ENCODE measurements around the gene HELB.
A peak's percentile ranks its signal among the peaks of the same experiment; 100 is the strongest.
"Not testable (repeated sequence)": the region's sequence is repeated elsewhere in the genome, so short reads cannot be mapped to it uniquely, and the experiment has no call there.

Gene HELB

DNA sequence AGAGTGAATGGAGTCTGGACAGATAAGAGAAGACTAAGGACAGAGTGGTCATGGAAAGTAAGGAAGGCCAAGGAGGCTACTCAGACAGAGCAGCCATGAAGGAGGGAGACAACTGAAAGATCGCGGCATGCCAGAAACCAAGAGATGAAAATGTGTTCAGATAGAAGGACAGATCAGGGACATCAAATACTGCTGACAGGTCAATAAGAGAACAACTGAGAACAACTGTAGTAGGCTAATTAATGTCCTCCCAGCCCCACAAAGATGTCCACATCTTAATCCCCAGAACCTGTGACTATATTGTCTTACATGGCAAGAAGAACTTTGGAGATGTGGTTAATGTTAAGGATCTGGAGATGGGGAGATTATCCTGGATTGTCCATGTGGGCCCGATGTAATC lies 15.0 kb upstream of the HELB start:
- H3K27ac Mint-ChIP-seq = no peak overlapping the region
- H3K4me3 Mint-ChIP-seq = no peak overlapping the region
- H3K27me3 Mint-ChIP-seq = peaks cover 0 to 3% of the 10 kb centered on the region in 2 donors
- ATAC-seq (replicated peaks) = no peak
- H3K9me3 Mint-ChIP-seq = no peaks in the 10 kb centered on the region
- H3K4me1 Mint-ChIP-seq = no peaks in the 10 kb centered on the region
- no peaks in the 10 kb centered on the region for H3K36me3 Mint-ChIP-seq
- no peak for DNase-seq

DNA sequence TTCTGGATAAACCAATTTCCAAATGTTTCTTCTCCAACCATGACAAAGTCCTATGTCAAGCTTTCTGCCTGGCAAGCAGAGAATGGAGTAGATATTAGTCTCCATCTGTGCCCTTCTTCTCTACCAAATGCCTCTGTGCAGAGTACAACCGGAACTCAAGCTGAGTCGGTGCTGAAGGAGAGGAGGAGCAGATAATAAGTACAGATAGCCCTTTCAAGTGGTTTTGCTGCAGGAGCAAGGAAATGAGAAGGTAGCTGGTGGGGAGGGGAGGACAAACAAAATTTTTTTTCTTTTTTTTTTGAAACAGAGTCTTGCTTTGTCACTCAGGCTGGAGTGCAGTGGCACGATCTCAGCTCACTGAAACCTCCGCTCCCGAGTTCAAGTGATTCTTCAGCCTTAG lies 14.2 kb upstream of the HELB start:
- no peak overlapping the region for H3K27ac Mint-ChIP-seq
- H3K4me1 Mint-ChIP-seq = no peaks in the 10 kb centered on the region

DNA sequence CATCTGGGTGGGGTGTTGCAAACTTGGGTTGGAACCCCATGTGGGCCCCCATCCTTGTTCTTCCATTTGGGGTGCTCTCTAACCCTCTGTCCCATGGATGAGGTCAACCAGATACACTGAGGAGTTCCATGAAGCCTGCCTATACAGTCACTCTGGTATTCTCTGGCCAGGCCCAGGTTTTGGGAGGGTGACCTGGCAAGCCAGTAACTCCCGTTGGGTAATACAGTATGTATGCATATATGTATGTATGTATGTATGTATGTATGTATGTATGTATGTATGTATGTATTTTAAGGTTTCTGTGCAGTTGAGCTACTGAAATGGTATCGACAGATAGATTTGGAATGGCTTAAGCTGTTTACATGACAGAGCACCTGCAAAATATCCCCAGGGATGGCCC lies 12.8 kb upstream of the HELB start:
- H3K27ac Mint-ChIP-seq = no peak overlapping the region
- no peak overlapping the region for H3K4me3 Mint-ChIP-seq
- H3K4me1 Mint-ChIP-seq = no peaks in the 10 kb centered on the region

More for the DNA sequence above, 14.2 kb upstream of the HELB start:
- Mint-ChIP-seq H3K36me3 (no peaks in the 10 kb centered on the region), H3K27me3 (peaks cover 0 to 6% of the 10 kb centered on the region in 2 donors), H3K4me3 (no peak overlapping the region), H3K9me3 (no peaks in the 10 kb centered on the region)
- DNase-seq = no peak
- ATAC-seq (replicated peaks) = no peak

DNA sequence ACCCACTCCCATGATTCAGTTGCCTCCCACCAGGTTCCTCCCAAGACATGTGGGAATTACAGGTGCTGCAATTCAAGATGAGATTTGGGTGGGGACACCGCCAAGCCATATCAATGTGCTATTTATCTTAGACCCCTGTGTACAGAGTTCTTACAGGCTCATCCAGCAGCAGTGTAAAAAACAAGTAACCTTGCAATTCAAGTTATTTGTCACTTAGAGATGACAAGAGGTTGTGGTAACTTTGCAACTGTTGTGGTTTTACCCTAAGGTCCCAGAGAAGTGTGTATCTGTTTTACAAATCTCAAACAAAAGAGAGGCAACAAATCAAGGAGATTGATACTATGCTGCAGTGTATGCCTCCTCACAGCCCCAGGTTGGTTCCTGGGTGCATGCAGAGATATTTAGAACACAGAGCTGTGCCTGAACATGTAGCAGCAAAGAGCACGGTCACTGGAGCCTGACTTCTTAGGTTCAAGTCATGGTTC lies 11.5 kb upstream of the HELB start:
- DNase-seq (no peak), ATAC-seq (replicated peaks) (no peak)
- Mint-ChIP-seq H3K4me1 (no peaks in the 10 kb centered on the region), H3K36me3 (no peaks in the 10 kb centered on the region), H3K4me3 (no peak overlapping the region), H3K27me3 (peaks cover 6% of the 10 kb centered on the region in 2 donors), H3K9me3 (no peaks in the 10 kb centered on the region), H3K27ac (no peak overlapping the region)

More for the DNA sequence above, 12.8 kb upstream of the HELB start:
- H3K9me3 Mint-ChIP-seq = no peaks in the 10 kb centered on the region
- DNase-seq (no peak), ATAC-seq (replicated peaks) (no peak)
- peaks cover 4 to 6% of the 10 kb centered on the region in 2 donors for H3K27me3 Mint-ChIP-seq
- H3K36me3 Mint-ChIP-seq = no peaks in the 10 kb centered on the region

DNA sequence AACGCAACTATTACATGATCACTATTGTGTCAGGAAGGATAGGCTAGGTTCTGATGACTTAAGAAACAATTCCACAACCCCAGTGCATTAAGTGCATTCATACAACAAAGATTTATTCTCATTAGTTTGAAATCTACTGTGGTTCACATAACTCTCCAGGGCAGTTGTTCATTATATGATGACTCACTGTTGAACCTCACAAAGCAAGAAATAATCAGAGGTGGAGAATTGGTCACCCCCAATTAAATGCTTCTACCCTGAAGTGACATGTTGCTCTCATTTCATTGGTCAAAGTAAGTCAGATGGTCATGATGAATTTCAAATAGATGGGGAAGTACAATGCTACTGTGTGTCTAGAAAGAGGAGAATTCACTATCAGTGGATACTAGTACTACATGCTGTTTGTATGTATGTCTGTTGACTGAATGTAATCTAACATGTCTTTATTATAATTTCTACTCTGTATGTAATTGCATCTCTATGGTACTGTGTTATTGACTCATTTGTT lies 6.1 kb upstream of the HELB start:
- H3K4me3 Mint-ChIP-seq = no peak overlapping the region
- DNase-seq (no peak), ATAC-seq (replicated peaks) (no peak)
- H3K27ac Mint-ChIP-seq = no peak overlapping the region
- peaks cover 0 to 3% of the 10 kb centered on the region in 2 donors for H3K4me1 Mint-ChIP-seq
- peaks cover 6 to 21% of the 10 kb centered on the region in 2 donors for H3K27me3 Mint-ChIP-seq
- no peaks in the 10 kb centered on the region for H3K9me3 Mint-ChIP-seq
- no peaks in the 10 kb centered on the region for H3K36me3 Mint-ChIP-seq

DNA sequence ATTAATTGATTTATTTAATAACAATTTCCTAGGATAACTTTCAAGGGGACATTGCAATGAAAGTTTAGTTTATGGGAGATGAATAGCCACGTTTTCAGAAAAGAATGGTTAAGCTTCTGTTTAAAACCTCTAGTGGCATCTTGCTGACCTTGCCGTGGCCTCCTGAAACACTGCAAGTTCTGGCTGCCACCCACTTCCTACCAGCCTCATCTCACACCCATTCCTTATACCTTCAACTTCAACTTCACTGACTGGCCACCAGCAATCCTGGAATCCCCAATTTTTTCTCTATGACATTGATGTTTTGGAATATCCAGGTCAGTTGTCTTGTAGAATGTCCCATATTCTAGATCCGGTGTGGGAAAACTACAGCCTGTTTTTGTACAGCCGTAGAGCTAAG lies 5.2 kb upstream of the HELB start:
- H3K27ac Mint-ChIP-seq = no peak overlapping the region
- peaks cover 6% of the 10 kb centered on the region in 2 donors for H3K4me1 Mint-ChIP-seq
- H3K36me3 Mint-ChIP-seq = no peaks in the 10 kb centered on the region
- no peak overlapping the region for H3K4me3 Mint-ChIP-seq
- DNase-seq (no peak), ATAC-seq (replicated peaks) (no peak)
- no peaks in the 10 kb centered on the region for H3K9me3 Mint-ChIP-seq
- peaks cover 6 to 21% of the 10 kb centered on the region in 2 donors for H3K27me3 Mint-ChIP-seq

DNA sequence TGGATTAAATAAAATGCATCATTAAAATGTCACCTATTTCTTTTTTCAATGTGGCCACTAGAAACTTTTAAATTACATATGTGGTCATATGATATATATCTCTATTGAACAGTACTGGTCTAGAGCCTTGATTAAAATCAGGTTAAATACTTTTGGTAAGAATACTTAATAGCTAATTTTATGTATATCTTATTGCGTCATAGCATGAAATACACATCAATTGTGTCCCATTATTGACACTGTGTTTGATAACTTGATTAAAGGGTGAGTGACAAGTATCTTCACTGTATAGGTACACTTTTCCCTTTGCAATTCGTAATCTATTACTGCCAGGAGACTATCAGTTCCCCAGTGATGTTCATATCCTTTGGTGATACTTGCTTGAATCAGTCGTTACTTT lies 4.4 kb upstream of the HELB start:
- Mint-ChIP-seq H3K36me3 (peaks cover 0 to 2% of the 10 kb centered on the region in 2 donors), H3K4me1 (peaks cover 7 to 14% of the 10 kb centered on the region in 2 donors), H3K9me3 (no peaks in the 10 kb centered on the region), H3K27ac (no peak overlapping the region), H3K27me3 (peaks cover under 1 to 21% of the 10 kb centered on the region in 2 donors), H3K4me3 (no peak overlapping the region)
- ATAC-seq (replicated peaks) (no peak), DNase-seq (no peak)

DNA sequence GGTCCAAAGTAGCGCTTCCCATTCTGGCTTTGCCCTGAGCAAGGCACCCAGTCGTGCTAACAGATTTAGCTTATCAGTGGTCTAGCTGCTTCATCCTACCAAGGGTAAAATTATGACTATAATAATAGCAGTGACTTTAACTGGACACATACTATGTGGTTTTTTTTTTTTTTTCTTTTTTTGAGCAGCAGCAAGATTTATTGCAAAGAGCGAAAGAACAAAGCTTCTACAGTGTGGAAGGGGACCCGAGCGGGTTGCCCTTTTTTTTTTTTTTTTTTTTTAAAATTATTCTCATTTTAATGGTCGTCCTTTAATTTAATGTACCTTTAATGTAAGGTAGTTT lies 505 bp downstream of the HELB start:
- Mint-ChIP-seq H3K4me3 (peak overlapping the region; percentile 96 to 99), H3K27me3 (peaks cover 0 to 4% of the 10 kb centered on the region in 2 donors), H3K36me3 (peaks cover 13 to 25% of the 10 kb centered on the region in 2 donors), H3K9me3 (no peaks in the 10 kb centered on the region), H3K27ac (peak overlapping the region; percentile 98), H3K4me1 (peaks cover 23 to 41% of the 10 kb centered on the region in 2 donors)
- ATAC-seq (replicated peaks) (no peak), DNase-seq (no peak)

DNA sequence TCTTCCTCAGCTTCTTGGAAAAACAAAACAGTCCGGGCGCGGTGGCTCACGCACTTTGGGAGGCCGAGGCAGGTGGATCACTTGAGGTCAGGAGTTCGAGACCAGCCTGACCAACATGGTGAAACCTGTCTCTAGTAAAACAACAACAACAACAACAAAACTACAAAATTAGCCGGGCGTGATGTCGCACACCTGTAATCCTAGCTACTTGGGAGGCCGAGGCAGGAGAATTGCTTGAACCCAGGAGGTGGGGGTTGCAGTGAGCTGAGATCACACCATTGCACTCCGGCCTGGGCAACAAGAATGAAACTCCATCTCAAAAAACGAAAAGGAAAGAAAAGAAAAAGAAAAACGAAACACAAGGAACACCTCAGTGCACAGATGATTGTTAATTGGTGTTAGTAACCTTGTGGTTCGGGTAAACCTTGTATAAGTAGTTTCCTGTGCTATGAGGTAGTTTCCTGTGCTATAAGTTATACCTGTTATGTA lies 1.1 kb downstream of the HELB start:
- Mint-ChIP-seq H3K27ac (peak overlapping the region; percentile 87), H3K4me1 (peaks cover 23 to 41% of the 10 kb centered on the region in 2 donors), H3K4me3 (peak overlapping the region; percentile 96 to 99), H3K36me3 (peaks cover 16 to 31% of the 10 kb centered on the region in 2 donors)
- H3K9me3 Mint-ChIP-seq; H3K27me3 Mint-ChIP-seq; DNase-seq; ATAC-seq (replicated peaks): not testable (repeated sequence)

DNA sequence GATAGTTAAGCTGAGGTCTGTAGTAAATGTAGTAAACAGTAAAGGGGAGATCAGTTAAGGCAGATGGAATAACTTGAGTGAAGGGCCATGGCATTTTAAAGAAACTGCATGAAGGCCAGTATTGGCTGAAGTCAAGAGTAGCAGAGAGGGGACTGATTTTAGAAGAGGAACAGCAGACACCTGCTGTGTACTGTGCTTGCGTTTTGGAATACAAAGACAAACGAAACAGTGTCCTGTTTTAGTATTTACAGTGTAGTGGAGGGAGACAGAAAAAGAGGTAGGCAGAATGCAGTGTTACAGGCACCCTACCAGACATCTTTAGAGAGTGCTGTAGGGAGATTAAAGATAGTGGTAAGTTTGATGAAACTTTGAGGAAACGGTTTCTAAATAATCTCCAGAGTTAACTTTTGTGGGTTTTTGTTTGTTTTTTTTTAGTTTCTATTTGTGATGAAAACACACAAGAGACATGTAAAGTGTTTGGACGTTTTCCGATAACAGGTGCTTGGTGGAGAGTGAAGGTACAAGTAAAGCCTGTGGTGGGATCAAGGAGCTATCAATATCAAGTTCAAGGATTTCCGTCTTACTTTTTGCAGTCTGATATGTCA lies 2.1 kb downstream of the HELB start:
- H3K4me1 Mint-ChIP-seq = peaks cover 23 to 41% of the 10 kb centered on the region in 2 donors
- no peak for ATAC-seq (replicated peaks)
- peak overlapping the region; percentile 37 to 51 for H3K4me3 Mint-ChIP-seq
- no peak for DNase-seq
- H3K9me3 Mint-ChIP-seq = no peaks in the 10 kb centered on the region
- peaks cover 0 to 4% of the 10 kb centered on the region in 2 donors for H3K27me3 Mint-ChIP-seq
- H3K36me3 Mint-ChIP-seq = peaks cover 16 to 36% of the 10 kb centered on the region in 2 donors
- no peak overlapping the region for H3K27ac Mint-ChIP-seq

DNA sequence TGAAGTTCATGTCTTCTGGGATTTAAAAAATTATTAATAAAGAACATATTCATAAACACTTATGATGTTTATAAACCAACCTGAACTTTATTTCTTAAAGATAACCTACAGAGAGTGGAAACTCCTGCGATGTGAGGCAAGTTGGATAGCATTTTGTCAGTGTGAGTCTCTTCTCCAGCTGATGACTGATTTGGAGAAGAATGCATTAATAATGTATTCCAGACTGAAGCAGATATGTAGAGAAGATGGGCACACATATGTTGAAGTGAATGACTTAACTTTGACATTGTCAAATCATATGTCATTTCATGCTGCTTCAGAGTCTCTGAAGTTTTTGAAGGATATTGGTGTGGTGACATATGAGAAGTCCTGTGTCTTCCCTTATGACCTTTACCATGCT lies 7.3 kb downstream of the HELB start:
- H3K9me3 Mint-ChIP-seq = peaks cover 0 to 2% of the 10 kb centered on the region in 2 donors
- H3K4me1 Mint-ChIP-seq = peaks cover 18 to 41% of the 10 kb centered on the region in 2 donors
- H3K27me3 Mint-ChIP-seq = no peaks in the 10 kb centered on the region
- DNase-seq (no peak), ATAC-seq (replicated peaks) (no peak)
- peaks cover 33 to 66% of the 10 kb centered on the region in 2 donors for H3K36me3 Mint-ChIP-seq
- no peak overlapping the region for H3K27ac Mint-ChIP-seq
- H3K4me3 Mint-ChIP-seq = no peak overlapping the region

DNA sequence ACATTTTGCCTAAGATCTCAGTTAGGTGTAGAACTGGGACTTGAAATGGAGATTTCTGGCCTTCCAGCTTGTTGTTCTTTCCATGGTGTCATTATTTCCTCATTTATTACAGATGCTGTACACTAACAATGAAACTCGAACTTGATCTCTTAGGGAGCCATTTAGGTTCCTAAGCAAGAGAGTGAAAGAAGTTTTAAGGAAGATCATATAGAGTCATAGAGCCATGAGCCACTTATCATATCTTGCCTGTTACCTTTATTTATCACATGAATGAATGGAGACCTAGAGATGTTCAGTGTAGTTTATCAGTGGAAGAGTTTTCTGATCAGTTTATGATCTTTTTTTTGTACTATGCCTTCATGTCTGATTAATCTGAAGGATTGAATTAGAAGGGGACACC lies 9.9 kb downstream of the HELB start:
- H3K9me3 Mint-ChIP-seq = peaks cover 0 to 2% of the 10 kb centered on the region in 2 donors
- H3K27me3 Mint-ChIP-seq = no peaks in the 10 kb centered on the region
- H3K36me3 Mint-ChIP-seq = peaks cover 32 to 53% of the 10 kb centered on the region in 2 donors
- peaks cover 15 to 31% of the 10 kb centered on the region in 2 donors for H3K4me1 Mint-ChIP-seq
- DNase-seq (no peak), ATAC-seq (replicated peaks) (no peak)
- H3K4me3 Mint-ChIP-seq = no peak overlapping the region
- no peak overlapping the region for H3K27ac Mint-ChIP-seq

DNA sequence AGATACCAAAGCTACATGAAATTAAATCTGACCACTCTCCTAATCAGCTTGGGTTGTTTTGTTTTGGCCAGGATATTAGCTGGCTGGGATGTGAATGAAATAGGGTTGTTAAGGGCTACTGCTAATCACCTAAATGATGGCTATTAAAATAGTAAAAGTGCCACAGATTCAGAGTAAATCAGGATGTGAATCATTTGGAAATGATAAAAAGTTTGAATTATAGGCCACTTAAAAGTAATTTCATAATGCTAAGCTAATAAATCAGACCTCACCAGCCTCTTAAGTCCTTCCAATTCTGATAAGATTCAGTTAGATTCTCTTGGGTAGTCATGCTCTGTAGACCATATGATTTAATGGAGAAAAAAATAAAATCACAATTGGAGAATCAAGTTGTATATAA lies 12.0 kb downstream of the HELB start:
- Mint-ChIP-seq H3K27me3 (no peaks in the 10 kb centered on the region), H3K4me3 (no peak overlapping the region), H3K4me1 (peaks cover 15 to 31% of the 10 kb centered on the region in 2 donors), H3K36me3 (peaks cover 27 to 46% of the 10 kb centered on the region in 2 donors), H3K9me3 (peaks cover 0 to 2% of the 10 kb centered on the region in 2 donors), H3K27ac (no peak overlapping the region)
- DNase-seq (no peak), ATAC-seq (replicated peaks) (no peak)

DNA sequence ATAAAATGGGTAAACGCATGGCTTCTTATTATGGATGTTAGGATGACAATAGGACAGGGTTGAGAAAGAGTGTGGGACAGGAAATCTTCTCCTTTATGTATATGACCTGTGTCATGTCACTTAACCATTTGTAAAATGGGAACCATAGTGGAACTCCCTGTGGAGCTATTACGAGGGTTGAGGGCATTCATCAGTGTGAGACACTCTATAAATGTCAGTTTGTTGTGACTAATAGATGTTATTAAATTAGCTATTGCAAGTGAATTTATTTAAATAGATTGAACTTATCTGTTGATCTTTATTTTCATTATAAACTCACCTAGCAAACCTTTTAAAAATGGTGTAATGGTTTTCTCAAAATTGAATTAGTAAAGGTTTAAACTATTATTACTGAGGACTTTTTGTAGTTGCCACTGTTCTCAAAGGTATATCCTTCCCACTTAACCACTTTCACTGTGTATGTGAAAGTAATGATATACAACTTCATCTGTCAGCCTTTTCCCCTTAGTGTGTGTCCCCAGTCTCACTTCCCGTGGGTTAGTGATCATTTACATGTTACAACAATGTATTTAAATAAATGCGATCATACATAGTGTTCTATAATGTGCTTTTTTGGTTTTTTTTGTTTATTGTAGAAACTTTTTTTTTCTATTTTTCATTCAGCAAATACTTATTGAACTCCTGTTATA lies 17.1 kb downstream of the HELB start:
- Mint-ChIP-seq H3K27me3 (no peaks in the 10 kb centered on the region), H3K4me1 (no peaks in the 10 kb centered on the region), H3K9me3 (no peaks in the 10 kb centered on the region), H3K27ac (no peak overlapping the region), H3K4me3 (no peak overlapping the region), H3K36me3 (peaks cover 15 to 34% of the 10 kb centered on the region in 2 donors)
- ATAC-seq (replicated peaks) (peak; percentile 34 to 41), DNase-seq (no peak)

DNA sequence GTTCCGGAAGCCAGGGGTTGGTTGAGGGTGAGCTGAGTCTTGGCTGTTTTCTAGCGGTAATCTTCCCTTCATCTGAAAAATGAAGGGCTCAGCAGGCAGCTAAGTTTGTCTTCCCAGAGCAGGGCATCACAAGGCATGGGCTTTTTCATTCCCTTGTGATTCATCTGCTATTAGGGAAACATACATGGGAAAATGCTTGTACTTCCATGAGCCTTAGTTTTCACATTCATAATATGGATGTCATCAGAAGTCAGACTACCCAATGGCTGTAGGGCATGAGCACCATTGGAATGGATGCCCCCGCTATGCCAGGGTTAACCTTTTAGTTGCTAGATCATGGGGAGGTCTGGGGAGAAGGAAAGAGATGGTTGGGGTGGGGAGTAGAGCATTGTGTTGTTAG lies 18.7 kb downstream of the HELB start:
- ATAC-seq (replicated peaks) (no peak), DNase-seq (no peak)
- H3K27ac Mint-ChIP-seq = no peak overlapping the region
- no peaks in the 10 kb centered on the region for H3K9me3 Mint-ChIP-seq
- H3K27me3 Mint-ChIP-seq = no peaks in the 10 kb centered on the region
- H3K4me1 Mint-ChIP-seq = no peaks in the 10 kb centered on the region
- H3K4me3 Mint-ChIP-seq = no peak overlapping the region
- H3K36me3 Mint-ChIP-seq = peaks cover 23 to 43% of the 10 kb centered on the region in 2 donors

All from stimulated activated naive B cell treated with anti-CD40 and anti-IgM and Interleukin-4, amounts not matched to agents 10 μg/mL and 1 μg/mL and 100 μg/mL, for 72 hours (primary cell).